Tibial nerve (tissue), 4 donors: Measurements from ENCODE around the gene CARD14.

Source experiments
- EP300 ChIP-seq, 2 donors: sonication (generic); formaldehyde crosslinking; IDR thresholded peaks; one replicate each; pipeline ENCODE4 v1.6.1; 2017; ENCODE audit warnings: antibody characterized with exemption in 2 of 2, mild to moderate bottlenecking in 1 of 2
- TF ChIP-seq, protein P1 (sequence below), 5 experiments: fragments of 200-600 bp in 3 of 5; fragments of 450-650 bp in 2 of 5; sonication (generic) in 3 of 5; IDR thresholded peaks; one replicate each; pipeline ENCODE4 v1.5.1; 2016 to 2019; ENCODE audit warnings: antibody characterized with exemption in 5 of 5, mild to moderate bottlenecking in 3 of 5, moderate library complexity in 2 of 5

DNA sequence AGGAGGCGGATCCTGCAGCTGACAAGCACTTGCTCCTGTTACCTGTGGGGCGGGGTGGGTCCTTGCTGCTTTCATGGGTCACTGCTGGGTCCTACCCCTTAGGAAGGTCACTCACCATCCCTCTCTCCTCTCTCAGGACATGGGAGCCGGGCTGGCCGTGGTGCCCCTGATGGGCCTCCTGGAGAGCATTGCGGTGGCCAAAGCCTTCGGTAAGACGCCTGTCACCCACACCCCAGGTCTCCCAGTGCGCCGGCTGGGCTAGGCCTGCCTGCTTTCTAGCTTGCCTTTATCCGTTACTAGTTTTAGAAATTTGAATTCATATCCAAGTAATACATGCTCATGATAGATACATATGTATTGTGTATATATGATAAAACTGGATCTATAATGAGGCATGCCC, 67.6 kb downstream of the CARD14 start:
- TF ChIP-seq, protein P1, sequence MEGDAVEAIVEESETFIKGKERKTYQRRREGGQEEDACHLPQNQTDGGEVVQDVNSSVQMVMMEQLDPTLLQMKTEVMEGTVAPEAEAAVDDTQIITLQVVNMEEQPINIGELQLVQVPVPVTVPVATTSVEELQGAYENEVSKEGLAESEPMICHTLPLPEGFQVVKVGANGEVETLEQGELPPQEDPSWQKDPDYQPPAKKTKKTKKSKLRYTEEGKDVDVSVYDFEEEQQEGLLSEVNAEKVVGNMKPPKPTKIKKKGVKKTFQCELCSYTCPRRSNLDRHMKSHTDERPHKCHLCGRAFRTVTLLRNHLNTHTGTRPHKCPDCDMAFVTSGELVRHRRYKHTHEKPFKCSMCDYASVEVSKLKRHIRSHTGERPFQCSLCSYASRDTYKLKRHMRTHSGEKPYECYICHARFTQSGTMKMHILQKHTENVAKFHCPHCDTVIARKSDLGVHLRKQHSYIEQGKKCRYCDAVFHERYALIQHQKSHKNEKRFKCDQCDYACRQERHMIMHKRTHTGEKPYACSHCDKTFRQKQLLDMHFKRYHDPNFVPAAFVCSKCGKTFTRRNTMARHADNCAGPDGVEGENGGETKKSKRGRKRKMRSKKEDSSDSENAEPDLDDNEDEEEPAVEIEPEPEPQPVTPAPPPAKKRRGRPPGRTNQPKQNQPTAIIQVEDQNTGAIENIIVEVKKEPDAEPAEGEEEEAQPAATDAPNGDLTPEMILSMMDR (IDR thresholded peaks at IDR 0.05), result no peak
- TF ChIP-seq EP300 (IDR thresholded peaks at IDR 0.05), result no peak
